H9 (cell line): ENCODE measurements around the gene MDFIC. TPM values are rescaled to one million over a fixed set of nuclear protein-coding genes. Genes with fewer than 3 reads are reported as not detected.

Experiments used
- DNase-seq: peaks from one replicate; pipeline ENCODE4 v3.0.0-alpha.2; 2017
- H2AFZ ChIP-seq: one replicate; pipeline ENCODE4 v1.6.1; 2013; ENCODE audit warnings: mild to moderate bottlenecking, low read length, control low read depth, moderate library complexity
- H2AK5ac ChIP-seq: 2 replicates; pipeline ENCODE4 v1.6.1; 2013; ENCODE audit warnings: low read length, control low read depth, mixed read lengths; ENCODE audit not compliant: insufficient read length
- H2BK120ac ChIP-seq: one replicate; pipeline ENCODE4 v1.6.1; 2013; ENCODE audit warnings: low read depth, mild to moderate bottlenecking, low read length, control low read depth, inconsistent platforms; ENCODE audit not compliant: poor library complexity, severe bottlenecking
- H2BK12ac ChIP-seq: 2 replicates; pipeline ENCODE4 v1.6.1; 2013; ENCODE audit warnings: low read length, control low read depth, mixed read lengths, low read depth; ENCODE audit not compliant: insufficient read length
- H2BK15ac ChIP-seq: 2 replicates; pipeline ENCODE4 v1.6.1; 2013; ENCODE audit warnings: low read depth, low read length, control low read depth
- H2BK20ac ChIP-seq: one replicate; pipeline ENCODE4 v1.6.1; 2013; ENCODE audit warnings: low read depth, mild to moderate bottlenecking, low read length, control low read depth, inconsistent platforms; ENCODE audit not compliant: poor library complexity, severe bottlenecking
- H2BK5ac ChIP-seq: 2 replicates; pipeline ENCODE4 v1.6.1; 2013; ENCODE audit warnings: low read length, control low read depth, mixed read lengths; ENCODE audit not compliant: insufficient read length
- H3K14ac ChIP-seq: 2 replicates; pipeline ENCODE4 v1.6.1; 2013; ENCODE audit warnings: low read length, control low read depth; ENCODE audit not compliant: insufficient read depth
- H3K18ac ChIP-seq: 2 replicates; pipeline ENCODE4 v1.6.1; 2013; ENCODE audit warnings: low read depth, mild to moderate bottlenecking, mixed read lengths, low read length, control low read depth; ENCODE audit not compliant: insufficient read length
- H3K23ac ChIP-seq: 2 replicates; pipeline ENCODE4 v1.6.1; 2013; ENCODE audit warnings: low read length, control low read depth, mixed read lengths, low read depth; ENCODE audit not compliant: insufficient read length
- H3K23me2 ChIP-seq: 2 replicates; pipeline ENCODE4 v1.6.1; 2013; ENCODE audit warnings: low read depth, mild to moderate bottlenecking, mixed read lengths, low read length, control low read depth; ENCODE audit not compliant: insufficient read length, poor library complexity, severe bottlenecking
- H3K27ac ChIP-seq: 2 replicates; pipeline ENCODE4 v1.5.1; 2013; ENCODE audit warnings: low read length, control low read depth, mixed read lengths, low read depth; ENCODE audit not compliant: insufficient read length
- H3K27me3 ChIP-seq: 2 replicates; pipeline ENCODE4 v1.6.1; 2013; ENCODE audit warnings: low read length, control low read depth, inconsistent platforms; ENCODE audit not compliant: insufficient read depth
- H3K4ac ChIP-seq: 2 replicates; pipeline ENCODE4 v1.6.1; 2013; ENCODE audit warnings: low read depth, mild to moderate bottlenecking, control low read depth, inconsistent platforms, low read length, moderate library complexity
- H3K4me1 ChIP-seq: 2 replicates; pipeline ENCODE4 v1.6.1; 2013; ENCODE audit warnings: low read length, control low read depth, inconsistent platforms; ENCODE audit not compliant: insufficient read depth
- H3K4me2 ChIP-seq: 2 replicates; pipeline ENCODE4 v1.6.1; 2013; ENCODE audit warnings: low read length, control low read depth, mixed read lengths; ENCODE audit not compliant: insufficient read length, insufficient read depth
- H3K56ac ChIP-seq: 2 replicates; pipeline ENCODE4 v1.6.1; 2013; ENCODE audit warnings: low read depth, mild to moderate bottlenecking, mixed read lengths, low read length, control low read depth; ENCODE audit not compliant: insufficient read length
- H3K79me1 ChIP-seq: 2 replicates; pipeline ENCODE4 v1.6.1; 2013; ENCODE audit warnings: low read depth, mild to moderate bottlenecking, moderate library complexity, low read length, control low read depth, inconsistent platforms; ENCODE audit not compliant: insufficient read depth, poor library complexity, severe bottlenecking
- H3K79me2 ChIP-seq: 2 replicates; pipeline ENCODE4 v1.6.1; 2013; ENCODE audit warnings: low read length, control low read depth, inconsistent platforms; ENCODE audit not compliant: insufficient read depth
- H3K9ac ChIP-seq: 2 replicates; pipeline ENCODE4 v1.6.1; 2013; ENCODE audit warnings: low read length, control low read depth, mixed read lengths; ENCODE audit not compliant: insufficient read length; ENCODE audit errors: extremely low read depth
- H3K9me3 ChIP-seq: one replicate; pipeline ENCODE4 v1.6.1; 2013; ENCODE audit warnings: low read depth, low read length, inconsistent platforms; ENCODE audit not compliant: control insufficient read depth
- H3T11ph ChIP-seq: one replicate; pipeline ENCODE4 v1.6.1; 2013; ENCODE audit warnings: mild to moderate bottlenecking, low read length, control low read depth, inconsistent platforms
- H4K20me1 ChIP-seq: one replicate; pipeline ENCODE4 v1.6.1; 2013; ENCODE audit not compliant: control insufficient read depth, insufficient read length, insufficient read depth
- H4K5ac ChIP-seq: 2 replicates; pipeline ENCODE4 v1.6.1; 2013; ENCODE audit warnings: low read depth, mild to moderate bottlenecking, mixed read lengths, low read length, control low read depth; ENCODE audit not compliant: insufficient read length
- H4K8ac ChIP-seq: replicated peaks from 2 replicates; pipeline ENCODE4 v1.6.1; 2013; ENCODE audit warnings: low read length, control low read depth, mixed read lengths, low read depth; ENCODE audit not compliant: insufficient read length
- H4K91ac ChIP-seq: 2 replicates; pipeline ENCODE4 v1.6.1; 2013; ENCODE audit warnings: low read depth, mild to moderate bottlenecking, moderate library complexity, mixed read lengths, low read length, control low read depth; ENCODE audit not compliant: insufficient read length
- H3K27ac Mint-ChIP-seq, 3 experiments: 2 replicates in 2 of 3; 3 replicates in 1 of 3; pipeline ENCODE4 v1.8.0; 2020 to 2021; ENCODE audit warnings: mixed read lengths in 3 of 3, mild to moderate bottlenecking in 1 of 3, moderate library complexity in 1 of 3
- H3K27me3 Mint-ChIP-seq: 2 replicates; pipeline ENCODE4 v1.8.0; 2021; ENCODE audit warnings: low read depth, mild to moderate bottlenecking, moderate library complexity, mixed read lengths
- H3K36me3 Mint-ChIP-seq, 3 experiments: 2 replicates in 2 of 3; 3 replicates in 1 of 3; pipeline ENCODE4 v1.8.0; 2020 to 2021; ENCODE audit warnings: low read depth in 3 of 3, mixed read lengths in 3 of 3; ENCODE audit not compliant: insufficient read depth in 1 of 3
- H3K4me1 Mint-ChIP-seq, 2 experiments: 2 replicates each; pipeline ENCODE4 v1.8.0; 2020; ENCODE audit warnings: mixed read lengths in 2 of 2
- H3K4me3 Mint-ChIP-seq, 2 experiments: 2 replicates in 1 of 2; 3 replicates in 1 of 2; pipeline ENCODE4 v1.8.0; 2020 to 2021; ENCODE audit warnings: mild to moderate bottlenecking in 2 of 2, mixed read lengths in 2 of 2, moderate library complexity in 1 of 2
- H3K9me3 Mint-ChIP-seq, 2 experiments: 2 replicates in 1 of 2; 3 replicates in 1 of 2; pipeline ENCODE4 v1.8.0; 2020; ENCODE audit warnings: mild to moderate bottlenecking in 2 of 2, mixed read lengths in 2 of 2, moderate library complexity in 1 of 2
- CTCF ChIP-seq: fragments of 200-600 bp; sonication (generic); conservative IDR thresholded peaks from 3 replicates; pipeline ENCODE4 v1.8.0; 2021; ENCODE audit warnings: antibody characterized with exemption, mild to moderate bottlenecking
- WGBS: extraction: QIAGEN DNeasy Blood & Tissue Kit; methylation state at CpG from one replicate; pipeline ENCODE4 v1.1.7; 2013; ENCODE audit warnings: missing lambda C conversion rate, low lambda C conversion rate, mixed read lengths; ENCODE audit not compliant: insufficient read length; ENCODE audit errors: extremely low coverage; 5-methylcytosine and 5-hydroxymethylcytosine counted together
- total RNA-seq: library from RNA; stranded (reverse); gene quantifications from 2 replicates; pipeline ENCODE4 v1.2.1, GENCODE V29; 2021

The MDFIC gene
- total RNA-seq, 1 experiment from 2014 or later: 2.0 TPM

GRCh38 chr7:114928060-114928459 lies 6.2 kb downstream of the MDFIC start:
- Histone ChIP-seq H3K27me3 (no peaks in the 10 kb centered on the region), H3K23me2 (peaks cover 3% of the 10 kb centered on the region), H3K79me2 (no peaks in the 10 kb centered on the region), H3K9me3 (no peaks in the 10 kb centered on the region), H3K9ac (no peak overlapping the region), H3K27ac (no peak overlapping the region), H2AK5ac (no peak overlapping the region), H2BK12ac (no peak overlapping the region), H2AFZ (no peak overlapping the region), H2BK15ac (no peak overlapping the region), H3K14ac (no peak overlapping the region), H3K4me1 (no peaks in the 10 kb centered on the region; the same call in 1 of the 2 replicates), H4K8ac (no peak overlapping the region), H3K23ac (no peak overlapping the region), H2BK5ac (no peak overlapping the region), H3K4me2 (no peak overlapping the region), H3K18ac (no peak overlapping the region), H3T11ph (no peak overlapping the region), H4K20me1 (no peaks in the 10 kb centered on the region), H4K91ac (no peak overlapping the region), H3K4ac (no peak overlapping the region), H2BK120ac (no peak overlapping the region), H3K79me1 (no peaks in the 10 kb centered on the region), H4K5ac (no peak overlapping the region), H2BK20ac (no peak overlapping the region), H3K56ac (no peak overlapping the region)
- H3K4me3 Mint-ChIP-seq: no peak overlapping the region
- TF ChIP-seq CTCF: no peak
- WGBS: no CpG with 5 or more reads among the region's 2 CpGs
- no peaks in the 10 kb centered on the region for H3K9me3 Mint-ChIP-seq
- no peak for DNase-seq
- peaks cover 9 to 14% of the 10 kb centered on the region in 2 experiments for H3K4me1 Mint-ChIP-seq
- H3K27me3 Mint-ChIP-seq: peaks cover 12% of the 10 kb centered on the region
- no peaks in the 10 kb centered on the region; a peak in 1 of 7 replicates for H3K36me3 Mint-ChIP-seq
- no peak overlapping the region for H3K27ac Mint-ChIP-seq
